ENCODE results near the gene SLC8A1.

DNA sequence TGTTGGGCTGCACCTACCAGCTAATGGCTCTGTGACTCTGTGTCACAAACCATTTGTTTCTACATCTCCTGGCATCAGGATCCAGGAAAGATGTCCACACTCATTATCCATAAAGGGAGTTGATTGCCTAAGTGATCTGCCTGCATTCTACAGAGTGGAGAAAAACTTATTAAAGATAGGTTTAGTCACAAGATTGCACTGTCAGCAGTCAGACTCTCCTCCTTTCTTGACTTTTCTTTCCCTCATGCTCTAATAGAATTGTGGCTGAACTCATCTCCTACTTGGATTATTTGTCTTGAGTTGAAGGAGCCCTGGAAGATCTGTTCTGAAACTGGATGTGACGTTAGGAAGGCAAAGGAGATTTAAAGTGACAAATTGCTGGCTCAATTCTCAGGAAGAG, 152.7 kb downstream of the SLC8A1 start:
- TF ChIP-seq EZH2 (IDR thresholded peaks at IDR 0.05) (no peak), POLR2AphosphoS5 (IDR thresholded peaks at IDR 0.05; ENCODE audit: borderline replicate concordance, low read depth, low read length) (no peak)
